Right atrium auricular region (tissue), 2 donors: ENCODE data around the gene USP50. TPM values are rescaled to one million over a fixed set of nuclear protein-coding genes. Genes with fewer than 3 reads are reported as not detected.

Experiments
- DNase-seq: peaks from one replicate; pipeline ENCODE4 v3.0.0-alpha.2; 2019; ENCODE audit warnings: low spot score
- H3K27ac ChIP-seq, 2 donors: fragments of 200-600 bp; sonication (generic); 1 replicate in 1 of 2; 2 replicates in 1 of 2; pipeline ENCODE4 v1.5.1; 2016 to 2019
- H3K27me3 ChIP-seq, 2 donors: fragments of 200-600 bp; sonication (generic); one replicate each; pipeline versions ENCODE4 v1.5.1 to v1.6.0; 2017 to 2019
- H3K36me3 ChIP-seq: fragments of 200-600 bp; sonication (generic); one replicate; pipeline ENCODE4 v1.5.1; 2016
- H3K4me1 ChIP-seq, 2 donors: fragments of 200-600 bp; sonication (generic); one replicate each; pipeline versions ENCODE4 v1.5.1 to v1.6.0; 2017 to 2019
- H3K4me3 ChIP-seq, 2 donors: fragments of 200-600 bp; sonication (generic); 1 replicate in 1 of 2; 2 replicates in 1 of 2; pipeline ENCODE4 v1.5.1; 2017 to 2019; ENCODE audit warnings: mild to moderate bottlenecking in 1 of 2, moderate library complexity in 1 of 2
- H3K9me3 ChIP-seq, 2 donors: fragments of 200-600 bp; sonication (generic); one replicate each; pipeline ENCODE4 v1.5.1; 2019
- total RNA-seq, 2 donors: library from RNA; depleted of rRNA; stranded (reverse); fragments of >200 nt; gene quantifications; one replicate each; pipeline ENCODE4 v1.1.0, GENCODE V29; 2016
- TF ChIP-seq, protein P1 (sequence below), 2 donors: fragments of 200-600 bp; sonication (generic); IDR thresholded peaks; one replicate each; pipeline ENCODE4 v1.5.1; 2019; ENCODE audit warnings: antibody characterized with exemption in 2 of 2

Gene USP50
- total RNA-seq, 2 donors from 2014 or later, result not detected

DNA sequence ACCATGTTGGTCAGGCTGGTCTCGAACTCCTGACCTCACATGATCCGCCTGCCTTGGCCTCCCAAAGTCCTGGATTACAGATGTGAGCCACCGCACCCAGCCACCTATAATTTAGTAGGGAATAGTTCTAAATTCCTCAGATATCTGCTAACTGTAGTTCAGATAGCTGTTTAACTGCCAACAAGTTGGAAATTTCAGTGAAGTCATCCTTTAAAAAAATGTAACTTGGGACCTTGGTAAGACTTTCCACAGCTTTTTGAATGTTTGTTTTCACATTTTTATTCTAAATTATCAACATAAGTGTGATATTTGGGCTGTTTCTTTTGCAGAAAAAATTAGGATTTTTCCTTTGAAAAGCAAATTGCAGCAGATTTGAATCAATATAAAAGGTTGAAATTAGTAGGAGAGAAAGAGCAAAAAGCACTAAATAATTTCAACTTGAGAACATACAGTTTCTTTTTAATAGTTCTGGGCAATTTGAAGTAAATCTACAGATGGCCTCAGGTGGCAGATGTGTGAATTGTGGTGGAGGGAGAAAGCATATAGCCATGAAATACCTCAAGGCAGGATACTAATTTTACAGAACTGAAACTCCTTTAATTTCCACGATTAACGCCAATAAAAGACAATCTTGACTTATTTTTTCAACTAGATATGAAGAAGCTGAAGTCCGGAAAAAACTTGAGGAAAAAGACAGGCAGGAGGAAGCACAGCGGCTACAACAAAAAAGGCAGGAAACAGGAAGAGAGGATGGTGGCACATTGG is 87.9 kb downstream of the USP50 start:
- Histone ChIP-seq H3K27ac (no peak overlapping the region), H3K4me1 (peaks cover 0 to 1% of the 10 kb centered on the region in 2 donors), H3K9me3 (no peaks in the 10 kb centered on the region), H3K36me3 (peaks cover 42% of the 10 kb centered on the region), H3K27me3 (no peaks in the 10 kb centered on the region), H3K4me3 (no peak overlapping the region)
- TF ChIP-seq, protein P1, sequence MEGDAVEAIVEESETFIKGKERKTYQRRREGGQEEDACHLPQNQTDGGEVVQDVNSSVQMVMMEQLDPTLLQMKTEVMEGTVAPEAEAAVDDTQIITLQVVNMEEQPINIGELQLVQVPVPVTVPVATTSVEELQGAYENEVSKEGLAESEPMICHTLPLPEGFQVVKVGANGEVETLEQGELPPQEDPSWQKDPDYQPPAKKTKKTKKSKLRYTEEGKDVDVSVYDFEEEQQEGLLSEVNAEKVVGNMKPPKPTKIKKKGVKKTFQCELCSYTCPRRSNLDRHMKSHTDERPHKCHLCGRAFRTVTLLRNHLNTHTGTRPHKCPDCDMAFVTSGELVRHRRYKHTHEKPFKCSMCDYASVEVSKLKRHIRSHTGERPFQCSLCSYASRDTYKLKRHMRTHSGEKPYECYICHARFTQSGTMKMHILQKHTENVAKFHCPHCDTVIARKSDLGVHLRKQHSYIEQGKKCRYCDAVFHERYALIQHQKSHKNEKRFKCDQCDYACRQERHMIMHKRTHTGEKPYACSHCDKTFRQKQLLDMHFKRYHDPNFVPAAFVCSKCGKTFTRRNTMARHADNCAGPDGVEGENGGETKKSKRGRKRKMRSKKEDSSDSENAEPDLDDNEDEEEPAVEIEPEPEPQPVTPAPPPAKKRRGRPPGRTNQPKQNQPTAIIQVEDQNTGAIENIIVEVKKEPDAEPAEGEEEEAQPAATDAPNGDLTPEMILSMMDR (IDR thresholded peaks at IDR 0.05), result no peak
- no peak for DNase-seq

DNA sequence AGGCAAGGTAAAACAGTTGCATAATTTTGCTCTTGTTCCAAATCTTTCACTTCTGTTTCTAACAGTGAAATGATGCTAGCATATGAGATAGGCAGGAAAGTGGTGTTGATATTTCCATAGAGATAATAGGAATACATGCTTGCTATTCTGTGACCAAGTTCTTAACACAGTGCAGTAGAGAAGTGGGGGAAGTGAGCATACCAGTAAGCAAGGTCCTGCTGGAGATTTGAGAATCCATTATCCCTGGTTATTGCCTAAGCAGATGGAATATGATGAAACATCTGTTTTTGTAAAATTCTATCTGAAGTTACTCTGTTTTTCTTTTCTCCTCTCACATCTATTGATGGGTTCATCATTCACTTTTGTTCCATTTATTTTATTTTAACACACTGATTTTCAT is 93.5 kb downstream of the USP50 start:
- TF ChIP-seq, protein P1 (IDR thresholded peaks at IDR 0.05), result no peak
- H3K36me3 ChIP-seq, result peaks cover 31% of the 10 kb centered on the region

More for the DNA sequence above, 93.5 kb downstream of the USP50 start:
- no peak overlapping the region for H3K27ac ChIP-seq
- H3K4me1 ChIP-seq, result peaks cover 2 to 10% of the 10 kb centered on the region in 2 donors
- DNase-seq, result no peak
- no peak overlapping the region for H3K4me3 ChIP-seq
- no peaks in the 10 kb centered on the region for H3K9me3 ChIP-seq
- no peaks in the 10 kb centered on the region for H3K27me3 ChIP-seq

Other genes with a start within 250 kb of the USP50 start
- 10 to 100 TPM; 11.5 to 13.9 TPM for gene GABPB1, start 191.5 kb downstream of the USP50 start, total RNA-seq
- 10 to 100 TPM; 25.0 to 46.5 TPM for gene USP8, start 122.3 kb downstream of the USP50 start, total RNA-seq
- gene TRPM7, start 140.1 kb upstream of the USP50 start, total RNA-seq, result 10 to 100 TPM; 21.7 to 25.4 TPM
- gene SPPL2A, start 219.0 kb upstream of the USP50 start, total RNA-seq, result 100 to 1,000 TPM; 139 to 432 TPM